NCI-H2171 treated with DMSO at 0.1 percent for 48 hours (cell line): ENCODE measurements around the gene NCKAP5.

Source experiments
- DNase-seq: peaks from one replicate; lab custom pipeline; 2025; lab: John Stamatoyannopoulos, UW

The NCKAP5 gene

GRCh38 chr2:133574186-133574585 lies 5.9 kb upstream of the NCKAP5 start:
- no peak for DNase-seq

DNA sequence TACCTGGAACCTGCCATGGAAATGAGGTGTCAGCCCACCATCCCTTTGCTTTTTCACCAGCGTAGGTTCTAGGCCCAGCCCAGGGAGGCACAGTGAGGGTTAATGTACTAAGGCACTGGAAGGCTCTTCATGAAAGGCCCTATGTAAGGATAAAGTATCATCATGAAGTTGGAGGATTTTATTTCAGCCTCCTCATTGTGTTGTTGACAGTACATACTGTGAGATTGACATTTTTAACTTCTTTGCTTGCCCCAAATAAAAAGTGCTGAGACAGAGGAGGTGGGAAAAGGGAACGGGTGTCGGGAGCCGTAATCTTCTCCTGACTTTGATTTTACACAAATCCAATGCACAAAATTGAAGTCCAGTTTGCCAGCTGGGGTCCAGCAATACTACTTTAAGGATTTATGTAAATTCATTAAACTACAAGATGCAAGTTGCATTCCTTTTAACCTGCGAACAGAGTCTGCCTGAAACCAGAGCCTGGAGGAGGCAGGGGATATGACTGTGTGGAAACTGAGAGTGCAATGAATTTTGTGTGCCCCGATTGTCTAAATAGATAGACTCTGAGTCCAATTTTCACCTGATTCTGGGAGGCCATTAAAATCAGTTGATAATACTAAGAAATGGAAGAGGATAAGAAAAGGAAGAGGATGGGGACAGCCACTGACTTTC lies 5.4 kb upstream of the NCKAP5 start:
- DNase-seq: no peak

DNA sequence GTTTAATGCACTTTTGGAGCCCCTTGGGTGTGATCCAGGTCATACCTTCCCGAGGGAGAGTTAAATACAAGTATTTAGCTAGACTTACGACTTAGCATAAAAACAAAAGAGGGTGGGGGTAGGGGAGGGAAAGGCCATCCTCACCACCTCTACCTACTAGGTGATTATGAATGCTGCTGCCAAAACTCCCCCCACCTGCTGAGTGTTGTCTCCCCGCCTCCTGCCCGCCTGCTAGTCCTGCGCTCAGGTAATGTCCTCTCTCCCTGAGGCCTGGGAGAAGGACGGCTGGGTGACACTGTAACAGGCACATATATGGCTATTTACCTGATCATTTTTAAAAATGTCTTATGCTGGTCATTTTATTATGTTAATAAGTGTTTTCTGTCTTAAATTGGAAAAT lies 3.0 kb upstream of the NCKAP5 start:
- DNase-seq: no peak

DNA sequence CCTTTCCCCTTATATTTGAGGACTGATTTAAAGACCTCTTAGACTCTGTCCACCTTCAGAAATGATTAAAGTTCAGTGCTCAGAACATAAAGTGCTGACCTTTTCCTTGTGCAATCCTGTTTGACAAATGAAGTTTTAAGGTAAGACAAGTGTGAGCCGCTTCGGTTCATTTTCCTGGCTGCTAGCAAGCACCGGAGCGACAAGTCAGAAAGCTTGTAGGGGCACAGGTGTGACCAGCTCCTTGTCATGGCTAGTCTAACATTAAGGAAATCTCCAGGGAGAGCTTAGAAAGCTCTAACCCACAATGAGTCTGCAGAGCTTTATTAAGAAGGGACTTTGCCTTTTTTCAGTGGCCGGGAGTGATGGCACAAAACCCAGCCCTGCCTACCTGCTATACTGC lies 2.3 kb upstream of the NCKAP5 start:
- no peak for DNase-seq

DNA sequence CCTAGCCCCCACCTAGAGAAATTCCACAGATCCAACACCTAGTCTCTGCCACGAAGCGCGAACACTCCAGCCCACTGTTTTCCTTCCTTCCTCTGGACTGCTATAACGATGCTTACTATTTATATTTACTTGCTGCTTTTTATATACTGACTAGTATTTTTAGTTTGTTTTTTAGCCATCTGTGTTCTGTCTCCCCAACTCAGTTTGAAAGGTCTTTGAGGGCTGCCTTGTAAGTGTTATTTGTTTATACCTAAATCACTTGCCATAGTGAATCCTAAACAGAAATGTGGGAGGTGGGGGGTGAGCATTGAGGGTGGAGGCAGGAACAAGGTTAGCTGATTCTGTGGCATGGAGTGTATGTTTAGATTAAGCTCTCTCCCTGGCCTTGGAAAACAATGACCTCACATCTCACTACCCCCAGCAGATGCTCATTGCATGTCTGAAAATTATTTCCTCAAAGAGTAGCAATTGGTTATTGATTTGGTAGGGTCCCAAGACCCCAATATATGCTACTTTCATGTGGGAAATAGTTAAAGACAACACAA lies 1.1 kb upstream of the NCKAP5 start:
- DNase-seq: no peak

DNA sequence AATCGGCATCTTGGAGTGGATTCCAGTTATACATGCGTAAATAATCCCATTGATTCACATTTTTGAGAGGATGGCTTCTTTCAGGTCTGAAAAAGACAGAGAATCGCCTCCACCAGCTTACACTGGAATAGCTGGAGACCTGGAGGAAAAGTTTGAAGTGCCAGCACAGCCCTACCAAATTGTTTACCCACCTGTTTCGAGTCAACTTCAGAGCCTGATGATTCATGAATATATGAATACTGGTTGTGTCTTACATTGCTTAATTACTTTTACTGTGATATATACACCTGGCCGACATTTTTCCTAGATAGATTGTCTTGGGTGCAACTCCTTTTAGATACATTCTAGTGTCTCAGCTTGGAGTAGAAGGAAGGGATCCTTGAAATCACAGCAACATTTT lies 335 bp upstream of the NCKAP5 start:
- no peak for DNase-seq

- DNase-seq: no peak
Measured at GRCh38 chr2:133562558-133562957, 5.7 kb downstream of the NCKAP5 start.

DNA sequence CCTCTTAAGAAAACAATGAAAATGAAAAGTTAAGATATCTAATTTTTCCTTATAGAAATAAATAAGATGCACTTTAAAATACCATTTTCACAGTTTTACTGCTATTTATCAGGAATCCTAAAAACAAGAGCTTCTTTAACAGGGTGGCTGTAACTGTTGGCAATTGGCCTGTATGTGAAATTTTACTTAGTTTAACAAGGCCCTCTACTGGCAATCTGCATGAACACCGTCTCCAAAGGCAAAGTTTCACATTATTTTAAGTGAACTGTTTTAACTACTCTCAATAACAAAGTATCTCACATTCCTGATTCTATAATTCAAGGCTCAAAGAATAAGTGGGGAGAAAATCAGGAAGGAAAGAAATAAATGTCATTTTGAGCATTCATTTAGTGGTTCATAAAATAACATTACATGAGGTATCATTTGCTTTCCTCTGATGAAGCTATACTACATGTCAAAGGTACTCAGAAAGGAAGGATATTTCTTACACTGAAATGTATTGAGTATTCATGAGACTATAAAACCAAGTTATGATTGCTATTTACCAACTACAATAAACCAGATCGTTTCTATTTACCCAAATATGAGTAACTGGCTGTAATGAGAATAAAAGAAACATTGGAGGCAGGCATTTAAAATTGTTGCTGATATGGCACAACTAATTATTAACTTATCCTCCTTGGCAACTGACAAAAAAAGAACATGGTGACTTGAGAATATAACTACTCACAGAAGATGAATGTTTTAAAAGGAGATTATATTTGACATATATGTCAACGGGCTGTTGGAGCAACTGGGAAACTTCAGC lies 7.0 kb downstream of the NCKAP5 start:
- DNase-seq: peak; percentile 27

DNA sequence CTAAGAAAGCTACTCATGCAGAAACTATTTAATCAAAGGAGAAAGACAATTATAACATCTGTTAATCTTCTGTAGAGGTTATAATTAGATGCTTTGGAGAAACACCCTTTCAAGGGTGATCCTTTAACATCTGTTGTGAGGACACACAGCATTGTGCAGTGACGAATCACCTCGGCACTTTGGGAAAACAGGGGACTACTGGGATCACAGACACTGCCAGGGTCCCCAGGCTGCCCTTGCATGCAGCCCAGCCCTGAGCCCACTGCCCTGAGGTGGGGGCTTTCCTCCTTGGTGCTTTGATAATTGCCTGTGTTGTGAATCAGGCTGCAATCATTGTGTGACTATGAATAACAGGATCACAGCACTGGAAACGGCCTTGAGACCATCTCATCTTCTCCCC lies 10.6 kb downstream of the NCKAP5 start:
- no peak for DNase-seq

GRCh38 chr2:133553838-133554408 lies 14.3 kb downstream of the NCKAP5 start:
- no peak for DNase-seq

- no peak for DNase-seq
Measured at GRCh38 chr2:133553251-133553650, 15.0 kb downstream of the NCKAP5 start.

- no peak for DNase-seq
Measured at GRCh38 chr2:133552821-133553220, 15.4 kb downstream of the NCKAP5 start.

DNA sequence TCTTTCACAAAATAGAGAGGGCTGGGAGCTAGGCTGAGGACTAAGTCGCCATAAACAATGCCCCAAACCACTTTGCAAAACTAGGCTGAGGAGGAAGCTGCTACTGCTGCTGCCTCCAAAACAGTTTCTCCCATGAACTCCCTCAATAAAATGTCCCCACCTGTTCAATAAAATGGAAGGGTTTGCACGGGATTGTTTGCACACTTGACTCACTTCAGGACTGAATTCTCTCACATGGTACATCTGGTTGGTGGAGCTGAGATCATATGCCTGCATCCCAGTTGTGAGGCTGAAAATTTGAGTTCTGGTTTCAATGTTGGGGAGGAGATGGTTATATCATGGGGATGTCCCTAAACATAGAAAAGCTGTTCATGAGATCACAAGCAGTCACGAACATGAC lies 26.5 kb downstream of the NCKAP5 start:
- DNase-seq: no peak

DNA sequence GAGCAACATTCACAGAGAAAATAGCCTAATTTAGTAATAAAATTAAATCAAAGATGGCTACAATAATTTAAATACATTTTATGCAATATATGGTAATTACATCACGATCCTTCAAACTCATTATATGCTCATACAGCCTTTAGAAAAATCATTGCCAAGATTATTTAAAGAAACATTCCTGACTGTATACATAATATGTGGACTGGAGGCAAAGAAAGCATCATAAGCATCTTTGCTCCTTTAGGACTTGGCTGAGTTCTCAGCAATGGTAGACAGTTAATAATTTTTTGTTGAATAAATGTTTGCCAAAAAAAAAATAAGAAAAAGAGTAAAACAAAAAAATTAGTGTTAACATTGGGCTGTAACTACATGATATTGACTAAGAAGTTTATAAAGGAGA lies 26.9 kb downstream of the NCKAP5 start:
- no peak for DNase-seq

DNA sequence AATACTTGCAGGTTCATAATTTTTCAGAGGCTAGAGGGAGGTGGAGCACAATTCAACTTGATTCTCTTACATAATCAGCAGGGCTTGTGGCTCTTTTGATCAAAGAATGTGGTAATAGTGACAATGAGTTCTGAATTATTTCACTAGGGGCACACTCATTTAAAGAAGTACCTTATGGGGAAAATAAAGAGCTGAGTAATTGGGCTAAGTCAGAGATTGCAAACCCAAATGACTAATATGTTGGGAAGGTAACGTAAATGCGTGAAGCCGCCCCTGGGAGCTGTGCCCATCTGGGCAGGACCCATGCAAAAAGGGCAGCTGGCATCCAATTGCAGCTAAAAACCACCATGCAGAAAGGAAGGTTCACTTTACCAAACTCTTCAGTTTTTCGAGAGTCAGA lies 35.3 kb downstream of the NCKAP5 start:
- no peak for DNase-seq

- no peak for DNase-seq
Measured at GRCh38 chr2:133531382-133531781, 36.9 kb downstream of the NCKAP5 start.

DNA sequence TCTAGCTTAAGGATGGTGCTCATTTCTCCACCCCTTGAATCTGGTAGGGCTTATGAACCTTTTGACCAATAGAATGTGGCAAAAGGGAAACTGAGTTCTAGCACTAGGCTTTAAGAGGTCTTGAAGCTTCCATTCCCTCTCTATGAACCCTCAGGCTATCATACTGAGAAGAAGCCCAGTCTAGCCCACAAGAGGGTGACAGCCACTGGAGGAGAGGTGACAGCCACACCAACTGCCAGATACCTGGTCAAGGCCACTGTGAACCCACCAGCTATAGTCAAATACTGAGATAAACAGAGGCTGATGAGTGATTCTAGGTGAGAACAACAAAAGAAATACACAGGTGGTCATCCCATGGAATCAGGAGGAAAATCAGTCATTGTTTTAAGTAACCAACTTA lies 37.6 kb downstream of the NCKAP5 start:
- DNase-seq: no peak

GRCh38 chr2:133526530-133527300 lies 41.5 kb downstream of the NCKAP5 start:
- no peak for DNase-seq

DNA sequence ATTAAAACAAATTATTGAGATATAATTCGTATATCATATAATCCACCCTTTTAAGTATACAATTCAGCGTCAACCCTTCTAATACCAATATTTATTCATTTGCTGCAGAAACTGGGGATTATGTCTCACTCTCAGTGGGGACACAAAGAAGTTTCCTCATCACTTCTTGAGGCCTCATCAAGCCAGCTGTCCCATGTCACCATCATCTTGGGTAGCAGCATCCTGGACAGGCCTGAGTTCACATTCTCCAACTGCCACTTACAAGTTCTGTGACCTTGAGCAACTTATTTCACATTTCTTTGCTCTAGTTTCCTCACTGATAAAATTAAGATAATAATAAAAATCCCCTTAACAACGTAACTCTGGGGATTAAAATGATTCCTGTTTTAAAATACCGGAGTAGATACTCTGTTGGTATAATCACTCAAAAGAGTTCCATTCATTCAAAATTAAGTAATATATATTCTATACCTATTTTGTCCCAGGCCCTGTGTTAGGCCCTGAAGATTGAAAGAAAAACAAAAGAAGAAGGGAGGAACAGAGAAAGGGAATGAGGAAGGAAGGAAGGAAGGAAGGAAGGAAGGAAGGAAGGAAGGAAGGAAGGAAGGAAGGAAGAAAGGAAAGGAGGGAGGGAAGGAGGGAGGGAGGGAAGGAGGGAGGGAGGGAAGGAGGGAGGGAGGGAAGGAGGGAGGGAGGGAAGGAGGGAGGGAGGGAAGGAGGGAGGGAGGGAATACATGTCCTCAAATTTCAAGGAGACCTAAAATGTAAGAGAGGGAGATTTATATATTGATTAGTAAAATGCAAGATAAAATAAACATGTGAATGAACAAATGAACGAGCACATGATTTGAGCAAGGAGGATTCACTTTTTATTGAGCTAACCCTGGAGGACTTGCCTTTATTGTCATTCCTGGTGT lies 42.4 kb downstream of the NCKAP5 start:
- no peak for DNase-seq

DNA sequence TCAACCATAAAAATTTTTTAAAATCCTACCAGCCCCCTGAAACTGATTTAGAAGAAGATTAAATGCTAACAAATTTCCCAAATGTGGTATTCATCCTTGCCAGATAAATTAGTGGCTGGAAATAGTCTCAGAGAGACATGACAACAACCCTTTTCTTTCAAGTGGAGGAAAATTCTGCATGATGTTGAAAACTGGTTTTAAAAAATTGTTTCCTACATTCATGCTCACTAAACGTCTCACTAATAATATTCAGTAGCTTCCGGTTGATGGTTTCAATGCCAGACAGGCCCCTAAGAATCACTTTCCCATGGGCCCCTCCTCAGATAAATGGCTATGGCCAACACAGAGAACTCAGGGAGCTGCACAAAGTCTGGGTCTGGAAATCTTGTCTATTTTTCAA lies 43.2 kb downstream of the NCKAP5 start:
- no peak for DNase-seq

DNA sequence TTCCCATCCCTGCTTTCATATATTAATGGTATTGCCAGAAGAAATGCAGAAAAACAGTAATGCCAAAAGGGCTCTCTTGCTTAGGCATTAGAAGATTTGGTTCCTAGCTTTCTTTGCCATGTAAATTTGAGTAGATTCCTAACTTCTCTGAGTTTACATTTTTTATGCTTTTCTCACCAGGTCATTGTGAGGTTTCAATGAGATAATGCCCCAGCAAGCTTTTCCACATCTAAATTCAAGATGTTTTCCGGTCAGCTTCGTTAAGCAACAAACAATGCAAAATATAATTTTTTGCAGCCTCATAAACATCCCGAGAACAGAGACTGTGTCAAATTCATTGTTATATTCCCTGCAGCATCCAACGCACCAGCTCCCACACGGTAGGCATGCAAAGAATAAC lies 44.9 kb downstream of the NCKAP5 start:
- DNase-seq: no peak
